ENCODE results near the gene STAB2.
"Not testable (repeated sequence)": the region's sequence is repeated elsewhere in the genome, so short reads cannot be mapped to it uniquely, and the experiment has no call there.

The STAB2 gene

GRCh38 chr12:103808239-103808880, 221.3 kb downstream of the STAB2 start:
- Histone ChIP-seq H3K4me3 (ENCODE audit: low read depth, low read length) (no peak overlapping the region), H3K27me3 (replicated peaks) (no peaks in the 10 kb centered on the region), H3K27ac (no peak overlapping the region), H3K36me3 (replicated peaks) (no peaks in the 10 kb centered on the region)
- no peak for TF ChIP-seq CTCF (IDR thresholded peaks at IDR 0.05; ENCODE audit: low read depth, low read length, missing control alignments)
- DNase-seq: no peak
- in situ Hi-C loops (cut with HindIII; ENCODE audit: low pct_ligation_motif_present, low sequenced_read_pairs): no loop called here

- H3K4me3 ChIP-seq (ENCODE audit: low read depth, low read length): no peak overlapping the region
- in situ Hi-C loops (cut with HindIII; ENCODE audit: low pct_ligation_motif_present, low sequenced_read_pairs): no loop called here
- DNase-seq: peak; percentile 28
- TF ChIP-seq CTCF (IDR thresholded peaks at IDR 0.05; ENCODE audit: low read depth, low read length, missing control alignments): no peak
- no peaks in the 10 kb centered on the region for H3K27me3 ChIP-seq (replicated peaks)
- H3K36me3 ChIP-seq (replicated peaks): no peaks in the 10 kb centered on the region
- H3K27ac ChIP-seq: no peak overlapping the region
These were observed 222.1 kb downstream of the STAB2 start for GRCh38 chr12:103809154-103809553.

GRCh38 chr12:103809639-103810038, 222.6 kb downstream of the STAB2 start:
- H3K36me3 ChIP-seq (replicated peaks); in situ Hi-C loops (cut with HindIII; ENCODE audit: low pct_ligation_motif_present, low sequenced_read_pairs); H3K4me3 ChIP-seq (ENCODE audit: low read depth, low read length); H3K27ac ChIP-seq; DNase-seq; H3K27me3 ChIP-seq (replicated peaks): not testable (repeated sequence)

GRCh38 chr12:103810111-103810510, 223.0 kb downstream of the STAB2 start:
- Histone ChIP-seq H3K36me3 (replicated peaks) (no peaks in the 10 kb centered on the region), H3K4me3 (ENCODE audit: low read depth, low read length) (no peak overlapping the region), H3K27me3 (replicated peaks) (no peaks in the 10 kb centered on the region), H3K27ac (no peak overlapping the region)
- no peak for TF ChIP-seq CTCF (IDR thresholded peaks at IDR 0.05; ENCODE audit: low read depth, low read length, missing control alignments)
- in situ Hi-C loops (cut with HindIII; ENCODE audit: low pct_ligation_motif_present, low sequenced_read_pairs): no loop called here
- DNase-seq: no peak

GRCh38 chr12:103811791-103812190, 224.7 kb downstream of the STAB2 start:
- TF ChIP-seq CTCF (IDR thresholded peaks at IDR 0.05; ENCODE audit: low read depth, low read length, missing control alignments): no peak
- in situ Hi-C loops (cut with HindIII; ENCODE audit: low pct_ligation_motif_present, low sequenced_read_pairs): no loop called here
- Histone ChIP-seq H3K27ac (no peak overlapping the region), H3K36me3 (replicated peaks) (no peaks in the 10 kb centered on the region), H3K4me3 (ENCODE audit: low read depth, low read length) (no peak overlapping the region), H3K27me3 (replicated peaks) (no peaks in the 10 kb centered on the region)
- no peak for DNase-seq

GRCh38 chr12:103812789-103813188, 225.7 kb downstream of the STAB2 start:
- no peaks in the 10 kb centered on the region for H3K27me3 ChIP-seq (replicated peaks)
- H3K27ac ChIP-seq: no peak overlapping the region
- no peak for DNase-seq
- TF ChIP-seq CTCF (IDR thresholded peaks at IDR 0.05; ENCODE audit: low read depth, low read length, missing control alignments): no peak
- H3K4me3 ChIP-seq (ENCODE audit: low read depth, low read length): no peak overlapping the region
- H3K36me3 ChIP-seq (replicated peaks): no peaks in the 10 kb centered on the region
- in situ Hi-C loops (cut with HindIII; ENCODE audit: low pct_ligation_motif_present, low sequenced_read_pairs): no loop called here
